Endothelial cell of umbilical vein (primary cell): ENCODE data around the gene CAMK2B. TPM values are rescaled to one million over a fixed set of nuclear protein-coding genes. Genes with fewer than 3 reads are reported as not detected.

Experiments used
- BruUV-seq: library from RNA; stranded (reverse); fragments of 400-500 nt; replicated peaks from 2 replicates; lab custom pipeline; 2021; lab: Mats Ljungman, UMichigan
- CTCF ChIA-PET: fragments of 300-600, 350-600 bp; sonication (Branson Sonifier 250); formaldehyde crosslinking; loops from one replicate; lab custom pipeline; 2021; ENCODE audit warnings: antibody characterized with exemption, inconsistent platforms; lab: Charles Lee
- POLR2A ChIA-PET: fragments of 300-600, 350-600 bp; sonication (Branson Sonifier 250); formaldehyde crosslinking; loops from one replicate; lab custom pipeline; 2021; ENCODE audit warnings: antibody characterized with exemption, inconsistent platforms; lab: Charles Lee
- DNase-seq: peaks from one replicate; pipeline ENCODE4 v3.0.0-alpha.2; 2011; ENCODE audit warnings: low read depth, low spot score
- FAIRE-seq: peaks from 2 replicates; lab custom pipeline; 2011; peaks lifted over from hg19 to GRCh38; lab: Jason Lieb, UNC
- H2AFZ ChIP-seq: 2 replicates; pipeline ENCODE4 v1.6.0; 2012; ENCODE audit warnings: low read depth, low read length, control low read depth, inconsistent platforms
- H3K27ac ChIP-seq: 2 replicates; pipeline ENCODE4 v1.5.1; 2011; ENCODE audit warnings: low read depth, mild to moderate bottlenecking, control low read depth, low read length, moderate library complexity; ENCODE audit not compliant: insufficient read depth
- H3K27me3 ChIP-seq, 2 experiments: 2 replicates each; pipeline versions ENCODE4 v1.6.0 to v1.6.1; 2011; ENCODE audit warnings: low read length in 2 of 2, mixed read lengths in 1 of 2; ENCODE audit not compliant: control insufficient read depth in 2 of 2, insufficient read depth in 2 of 2
- H3K36me3 ChIP-seq, 2 experiments: 2 replicates in 1 of 2; 3 replicates in 1 of 2; pipeline ENCODE4 v1.5.1; 2011; ENCODE audit warnings: low read length in 2 of 2, mild to moderate bottlenecking in 1 of 2, moderate library complexity in 1 of 2; ENCODE audit not compliant: control insufficient read depth in 2 of 2, insufficient read depth in 2 of 2; ENCODE audit errors: extremely low read depth in 1 of 2
- H3K4me1 ChIP-seq: 3 replicates; pipeline ENCODE4 v1.5.1; 2011; ENCODE audit warnings: mild to moderate bottlenecking, low read length; ENCODE audit not compliant: control insufficient read depth, insufficient read depth; ENCODE audit errors: extremely low read depth
- H3K4me2 ChIP-seq: 2 replicates; pipeline ENCODE4 v1.6.1; 2011; ENCODE audit warnings: low read length, control low read depth, mixed read lengths; ENCODE audit not compliant: insufficient read depth
- H3K4me3 ChIP-seq, 3 experiments: fragments of 200-600 bp in 1 of 3; sonication (generic), shearing (Covaris generic) in 1 of 3; replicated peaks in 1 of 3; 2 replicates each; pipeline ENCODE4 v1.5.1; 2011 to 2016; ENCODE audit warnings: control low read depth in 3 of 3, low read length in 3 of 3, mild to moderate bottlenecking in 2 of 3, inconsistent platforms in 1 of 3, low read depth in 1 of 3, moderate library complexity in 1 of 3; ENCODE audit not compliant: insufficient read depth in 1 of 3
- H3K79me2 ChIP-seq: 2 replicates; pipeline ENCODE4 v1.6.0; 2012; ENCODE audit warnings: low read length, inconsistent platforms; ENCODE audit not compliant: control insufficient read depth, insufficient read depth
- H3K9ac ChIP-seq: replicated peaks from 2 replicates; pipeline ENCODE3; 2011; ENCODE audit warnings: low read length, control low read depth; ENCODE audit not compliant: insufficient read depth; ENCODE audit errors: extremely low read depth
- H3K9me1 ChIP-seq: replicated peaks from 3 replicates; pipeline ENCODE4 v1.6.0; 2011; ENCODE audit warnings: mild to moderate bottlenecking, low read length; ENCODE audit not compliant: control insufficient read depth, insufficient read depth; ENCODE audit errors: extremely low read depth
- H3K9me3 ChIP-seq: replicated peaks from 2 replicates; pipeline ENCODE4 v1.5.1; 2012; ENCODE audit warnings: low read length, inconsistent platforms; ENCODE audit not compliant: control insufficient read depth, insufficient read depth
- H4K20me1 ChIP-seq: replicated peaks from 2 replicates; pipeline ENCODE3; 2011; ENCODE audit warnings: mild to moderate bottlenecking, low read length; ENCODE audit not compliant: control insufficient read depth, insufficient read depth; ENCODE audit errors: extremely low read depth
- EZH2 ChIP-seq: IDR thresholded peaks from 2 replicates; pipeline ENCODE4 v1.6.1; 2012; ENCODE audit warnings: borderline replicate concordance, low read depth, mild to moderate bottlenecking, moderate library complexity, low read length, inconsistent platforms; ENCODE audit not compliant: severe bottlenecking
- FOS ChIP-seq: IDR thresholded peaks from 2 replicates; pipeline ENCODE4 v1.6.1; 2011; ENCODE audit warnings: mild to moderate bottlenecking, low read length, moderate library complexity, borderline replicate concordance; ENCODE audit not compliant: insufficient read depth
- GATA2 ChIP-seq: IDR thresholded peaks from 2 replicates; pipeline ENCODE4 v1.7.0; 2011; ENCODE audit warnings: low read depth, mild to moderate bottlenecking, moderate library complexity, mixed read lengths, low read length; ENCODE audit not compliant: insufficient read length, insufficient read depth
- MYC ChIP-seq: IDR thresholded peaks from one replicate; pipeline ENCODE4 v1.6.1; 2011; ENCODE audit warnings: mild to moderate bottlenecking, low read depth, low read length
- POLR2A ChIP-seq: IDR thresholded peaks from 2 replicates; pipeline ENCODE4 v1.6.1; 2012; ENCODE audit warnings: low read depth, mild to moderate bottlenecking, control low read depth, low read length
- POLR2AphosphoS5 ChIP-seq: IDR thresholded peaks from 2 replicates; pipeline ENCODE4 v1.6.1; 2012; ENCODE audit warnings: low read depth, mild to moderate bottlenecking, control low read depth, low read length, moderate library complexity; ENCODE audit not compliant: insufficient read depth
- dilution Hi-C: fragments of 300-500 bp; cut with MboI; formaldehyde crosslinking; loops from one replicate; pipeline ENCODE4 v1.15.0; 2019; ENCODE audit warnings: low sequenced_read_pairs; ENCODE audit not compliant: extremely low pct_ligation_motif_present
- intact Hi-C: fragments of 100-400 bp; cut with micrococcal nuclease; formaldehyde crosslinking; loops from one replicate; pipeline ENCODE4 v1.10.0; 2022
- polyA plus RNA-seq, 4 experiments: library from polyadenylated mRNA; depleted of rRNA in 3 of 4; stranded (reverse) in 3 of 4; unstranded in 1 of 4; fragments of >200 nt; gene quantifications; 2 replicates each; pipeline versions ENCODE4 v1.2.1 to v1.2.3, GENCODE V29; 2011 to 2012; ENCODE audit warnings: missing spikeins in 1 of 4
- total RNA-seq: library from RNA; stranded (reverse); gene quantifications from 2 replicates; pipeline ENCODE4 v1.2.3, GENCODE V29; 2021
- TF ChIP-seq, protein P1 (sequence below): IDR thresholded peaks from 2 replicates; pipeline ENCODE4 v1.6.1; 2011; ENCODE audit not compliant: insufficient read depth, insufficient read length
- TF ChIP-seq, protein P2 (sequence below), 2 donors: IDR thresholded peaks; 1 replicate in 1 of 2; 2 replicates in 1 of 2; pipeline ENCODE4 v1.5.1; 2011; ENCODE audit warnings: low read length in 2 of 2, mild to moderate bottlenecking in 2 of 2, moderate library complexity in 2 of 2, control low read depth in 1 of 2, inconsistent platforms in 1 of 2, low read depth in 1 of 2; ENCODE audit not compliant: insufficient read depth in 1 of 2; ENCODE audit errors: extremely low read depth in 1 of 2

Gene CAMK2B
- total and polyA plus RNA-seq, 2 donors (not counting 3 experiments of a cell fraction or from before 2014, with no cell fraction given): 0.57 to 1.6 TPM

DNA sequence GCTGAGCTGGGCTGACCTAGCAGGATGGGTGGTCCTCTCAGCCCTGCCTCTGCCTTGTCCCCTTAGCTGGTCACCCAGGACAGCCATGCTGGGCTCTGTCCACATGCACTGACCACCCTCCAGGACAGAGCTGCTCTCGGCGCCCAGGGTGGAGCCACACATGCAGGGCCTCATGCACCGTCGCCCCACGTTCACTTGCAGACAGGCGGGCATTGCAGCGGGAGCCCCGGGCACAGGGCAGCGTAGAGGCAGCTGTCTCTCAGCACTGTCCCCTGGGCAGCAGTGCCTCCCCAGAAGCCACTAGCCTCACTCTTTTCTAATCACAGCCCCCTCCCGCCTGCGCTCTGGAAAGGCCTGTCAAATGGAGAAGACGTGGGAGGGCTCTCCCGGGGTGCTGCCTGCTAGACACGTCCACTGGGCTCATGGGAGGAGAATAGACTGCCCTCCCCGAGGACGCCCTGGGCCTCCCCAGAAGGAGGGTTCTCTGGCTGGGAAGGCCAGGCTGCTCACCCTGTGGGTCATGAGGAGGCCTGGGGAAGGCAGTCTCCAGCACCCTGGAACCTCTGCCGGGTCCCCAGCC, 87.2 kb downstream of the CAMK2B start:
- dilution Hi-C loops (no loop called here), intact Hi-C loops (no loop called here)
- H3K79me2 ChIP-seq: no peaks in the 10 kb centered on the region
- no peaks in the 10 kb centered on the region for H3K36me3 ChIP-seq
- H3K27me3 ChIP-seq: no peaks in the 10 kb centered on the region
- no peaks in the 10 kb centered on the region for H3K4me1 ChIP-seq
- TF ChIP-seq MYC (no peak), FOS (no peak), GATA2 (no peak), EZH2 (no peak), POLR2A (no peak), POLR2AphosphoS5 (no peak)
- TF ChIP-seq, protein P1, sequence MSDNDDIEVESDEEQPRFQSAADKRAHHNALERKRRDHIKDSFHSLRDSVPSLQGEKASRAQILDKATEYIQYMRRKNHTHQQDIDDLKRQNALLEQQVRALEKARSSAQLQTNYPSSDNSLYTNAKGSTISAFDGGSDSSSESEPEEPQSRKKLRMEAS: no peak
- TF ChIP-seq, protein P2, sequence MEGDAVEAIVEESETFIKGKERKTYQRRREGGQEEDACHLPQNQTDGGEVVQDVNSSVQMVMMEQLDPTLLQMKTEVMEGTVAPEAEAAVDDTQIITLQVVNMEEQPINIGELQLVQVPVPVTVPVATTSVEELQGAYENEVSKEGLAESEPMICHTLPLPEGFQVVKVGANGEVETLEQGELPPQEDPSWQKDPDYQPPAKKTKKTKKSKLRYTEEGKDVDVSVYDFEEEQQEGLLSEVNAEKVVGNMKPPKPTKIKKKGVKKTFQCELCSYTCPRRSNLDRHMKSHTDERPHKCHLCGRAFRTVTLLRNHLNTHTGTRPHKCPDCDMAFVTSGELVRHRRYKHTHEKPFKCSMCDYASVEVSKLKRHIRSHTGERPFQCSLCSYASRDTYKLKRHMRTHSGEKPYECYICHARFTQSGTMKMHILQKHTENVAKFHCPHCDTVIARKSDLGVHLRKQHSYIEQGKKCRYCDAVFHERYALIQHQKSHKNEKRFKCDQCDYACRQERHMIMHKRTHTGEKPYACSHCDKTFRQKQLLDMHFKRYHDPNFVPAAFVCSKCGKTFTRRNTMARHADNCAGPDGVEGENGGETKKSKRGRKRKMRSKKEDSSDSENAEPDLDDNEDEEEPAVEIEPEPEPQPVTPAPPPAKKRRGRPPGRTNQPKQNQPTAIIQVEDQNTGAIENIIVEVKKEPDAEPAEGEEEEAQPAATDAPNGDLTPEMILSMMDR (IDR thresholded peaks at IDR 0.05; ENCODE audit: extremely low read depth in 1 of 2, insufficient read depth in 1 of 2, low read depth in 1 of 2, low read length in 2 of 2): no peak
- no peak overlapping the region for H3K4me3 ChIP-seq
- H3K4me2 ChIP-seq: no peak overlapping the region
- FAIRE-seq (no peak), DNase-seq (no peak)
- no peak overlapping the region for H3K9ac ChIP-seq
- no peaks in the 10 kb centered on the region for H3K9me1 ChIP-seq
- BruUV-seq: no TSS peak
- ChIA-PET POLR2A (no interaction called here), CTCF (interaction anchor here (1.9 kb wide), 1 partner anchor 70 kb away, joined by 5 read pairs; no protein-coding TSS in a partner anchor)
- H3K9me3 ChIP-seq: no peaks in the 10 kb centered on the region
- no peak overlapping the region for H3K27ac ChIP-seq
- no peak overlapping the region for H2AFZ ChIP-seq
- no peaks in the 10 kb centered on the region for H4K20me1 ChIP-seq
